ENCODE data around the gene LPAR6. TPM values are rescaled to one million over a fixed set of nuclear protein-coding genes. Genes with fewer than 3 reads are reported as not detected.
"Not testable (repeated sequence)": the region's sequence is repeated elsewhere in the genome, so short reads cannot be mapped to it uniquely, and the experiment has no call there.

The LPAR6 gene
- polyA plus RNA-seq, 3 donors, result 17.2 to 72.6 (median 62.1) TPM

GRCh38 chr13:48426052-48426451 lies 13.1 kb upstream of the LPAR6 start:
- Histone ChIP-seq H3K36me3 (replicated peaks in 1 of 2; ENCODE audit: control insufficient read depth in 1 of 2, insufficient read depth in 2 of 2, low read length in 2 of 2) (peaks cover 0 to 6% of the 10 kb centered on the region in 2 donors), H3K27ac (ENCODE audit: low read depth in 1 of 2, low read length in 2 of 2) (no peak overlapping the region), H4K20me1 (ENCODE audit: insufficient read depth, low read length) (no peaks in the 10 kb centered on the region), H3K4me2 (replicated peaks; ENCODE audit: extremely low read depth, low read length, poor library complexity, severe bottlenecking) (no peak overlapping the region), H3K4me3 (replicated peaks in 1 of 3; ENCODE audit: low read depth in 2 of 3, low read length in 3 of 3) (no peak overlapping the region), H3K9me3 (replicated peaks in 1 of 2; ENCODE audit: control insufficient read depth in 1 of 2, insufficient read depth in 1 of 2, low read length in 2 of 2) (no peaks in the 10 kb centered on the region), H3K27me3 (ENCODE audit: control insufficient read depth in 2 of 2, insufficient read depth in 2 of 2, low read length in 2 of 2) (no peaks in the 10 kb centered on the region), H3K9ac (ENCODE audit: insufficient read depth, low read length, poor library complexity, severe bottlenecking) (no peak overlapping the region), H3K79me2 (ENCODE audit: insufficient read depth, low read length) (no peaks in the 10 kb centered on the region), H3K4me1 (ENCODE audit: control insufficient read depth in 1 of 2, insufficient read depth in 2 of 2, low read length in 2 of 2) (peaks cover 0 to 6% of the 10 kb centered on the region in 2 donors), H2AFZ (ENCODE audit: insufficient read depth, low read depth, low read length, poor library complexity, severe bottlenecking) (no peak overlapping the region)
- Mint-ChIP-seq H3K4me3 (no peak overlapping the region), H3K27me3 (ENCODE audit: low read depth in 3 of 3) (no peaks in the 10 kb centered on the region), H3K27ac (no peak overlapping the region), H3K4me1 (peaks cover 4% of the 10 kb centered on the region), H3K36me3 (peaks cover 14 to 20% of the 10 kb centered on the region in 2 donors), H3K9me3 (peaks cover 0 to 8% (median 2%) of the 10 kb centered on the region in 7 donors)
- no peak for TF ChIP-seq CTCF (IDR thresholded peaks at IDR 0.05)
- no peak for DNase-seq
- intact Hi-C loops (cut with micrococcal nuclease), result no loop called here

- Mint-ChIP-seq H3K27me3 (ENCODE audit: low read depth in 3 of 3) (no peaks in the 10 kb centered on the region), H3K36me3 (peaks cover 13 to 18% of the 10 kb centered on the region in 2 donors), H3K27ac (no peak overlapping the region), H3K4me3 (no peak overlapping the region), H3K4me1 (peaks cover 8% of the 10 kb centered on the region), H3K9me3 (peaks cover 0 to 17% (median 11%) of the 10 kb centered on the region in 7 donors)
- Histone ChIP-seq H3K79me2 (ENCODE audit: insufficient read depth, low read length) (no peaks in the 10 kb centered on the region), H3K27ac (ENCODE audit: low read depth in 1 of 2, low read length in 2 of 2) (no peak overlapping the region), H3K4me3 (replicated peaks in 1 of 3; ENCODE audit: low read depth in 2 of 3, low read length in 3 of 3) (no peak overlapping the region), H2AFZ (ENCODE audit: insufficient read depth, low read depth, low read length, poor library complexity, severe bottlenecking) (no peak overlapping the region), H3K9me3 (replicated peaks in 1 of 2; ENCODE audit: control insufficient read depth in 1 of 2, insufficient read depth in 1 of 2, low read length in 2 of 2) (no peaks in the 10 kb centered on the region), H3K27me3 (ENCODE audit: control insufficient read depth in 2 of 2, insufficient read depth in 2 of 2, low read length in 2 of 2) (no peaks in the 10 kb centered on the region), H4K20me1 (ENCODE audit: insufficient read depth, low read length) (no peaks in the 10 kb centered on the region), H3K4me2 (replicated peaks; ENCODE audit: extremely low read depth, low read length, poor library complexity, severe bottlenecking) (no peak overlapping the region), H3K4me1 (ENCODE audit: control insufficient read depth in 1 of 2, insufficient read depth in 2 of 2, low read length in 2 of 2) (peaks cover 0 to 6% of the 10 kb centered on the region in 2 donors), H3K9ac (ENCODE audit: insufficient read depth, low read length, poor library complexity, severe bottlenecking) (no peak overlapping the region), H3K36me3 (replicated peaks in 1 of 2; ENCODE audit: control insufficient read depth in 1 of 2, insufficient read depth in 2 of 2, low read length in 2 of 2) (peaks cover 0 to 6% of the 10 kb centered on the region in 2 donors)
- WGBS (ENCODE audit: insufficient coverage), result no CpG with 5 or more reads among the region's 3 CpGs
- intact Hi-C loops (cut with micrococcal nuclease), result no loop called here
- no peak for TF ChIP-seq CTCF (IDR thresholded peaks at IDR 0.05)
- no peak for DNase-seq
These were observed 11.3 kb upstream of the LPAR6 start for GRCh38 chr13:48424212-48424611.

GRCh38 chr13:48422003-48422402 lies 9.1 kb upstream of the LPAR6 start:
- H3K36me3 ChIP-seq (replicated peaks in 1 of 2; ENCODE audit: control insufficient read depth in 1 of 2, insufficient read depth in 2 of 2, low read length in 2 of 2); H3K9me3 ChIP-seq (replicated peaks in 1 of 2; ENCODE audit: control insufficient read depth in 1 of 2, insufficient read depth in 1 of 2, low read length in 2 of 2); H3K4me1 Mint-ChIP-seq; H3K4me3 Mint-ChIP-seq; H3K27me3 ChIP-seq (ENCODE audit: control insufficient read depth in 2 of 2, insufficient read depth in 2 of 2, low read length in 2 of 2); H3K9ac ChIP-seq (ENCODE audit: insufficient read depth, low read length, poor library complexity, severe bottlenecking); H3K27ac ChIP-seq (ENCODE audit: low read depth in 1 of 2, low read length in 2 of 2); H3K27ac Mint-ChIP-seq; H2AFZ ChIP-seq (ENCODE audit: insufficient read depth, low read depth, low read length, poor library complexity, severe bottlenecking); H3K4me2 ChIP-seq (replicated peaks; ENCODE audit: extremely low read depth, low read length, poor library complexity, severe bottlenecking); H3K79me2 ChIP-seq (ENCODE audit: insufficient read depth, low read length); H3K4me1 ChIP-seq (ENCODE audit: control insufficient read depth in 1 of 2, insufficient read depth in 2 of 2, low read length in 2 of 2); H3K4me3 ChIP-seq (replicated peaks in 1 of 3; ENCODE audit: low read depth in 2 of 3, low read length in 3 of 3); H4K20me1 ChIP-seq (ENCODE audit: insufficient read depth, low read length); H3K27me3 Mint-ChIP-seq (ENCODE audit: low read depth in 3 of 3); DNase-seq; intact Hi-C loops (cut with micrococcal nuclease): not testable (repeated sequence)
- Mint-ChIP-seq H3K9me3 (peaks cover 10 to 30% (median 25%) of the 10 kb centered on the region in 7 donors), H3K36me3 (peaks cover 21 to 23% of the 10 kb centered on the region in 2 donors)
- no CpG with 5 or more reads among the region's 5 CpGs for WGBS (ENCODE audit: insufficient coverage)

All from CD14-positive monocyte (primary cell).